GM12801 (cell line): ENCODE data around the gene ZNF341.

ENCODE experiments used
- CTCF ChIP-seq: IDR thresholded peaks from one replicate; pipeline ENCODE4 v1.5.1; 2011; ENCODE audit warnings: control low read depth; ENCODE audit not compliant: insufficient read length; ENCODE audit errors: extremely low read depth

The ZNF341 gene

GRCh38 chr20:33770005-33770404, 38.2 kb downstream of the ZNF341 start:
- no peak for TF ChIP-seq CTCF

DNA sequence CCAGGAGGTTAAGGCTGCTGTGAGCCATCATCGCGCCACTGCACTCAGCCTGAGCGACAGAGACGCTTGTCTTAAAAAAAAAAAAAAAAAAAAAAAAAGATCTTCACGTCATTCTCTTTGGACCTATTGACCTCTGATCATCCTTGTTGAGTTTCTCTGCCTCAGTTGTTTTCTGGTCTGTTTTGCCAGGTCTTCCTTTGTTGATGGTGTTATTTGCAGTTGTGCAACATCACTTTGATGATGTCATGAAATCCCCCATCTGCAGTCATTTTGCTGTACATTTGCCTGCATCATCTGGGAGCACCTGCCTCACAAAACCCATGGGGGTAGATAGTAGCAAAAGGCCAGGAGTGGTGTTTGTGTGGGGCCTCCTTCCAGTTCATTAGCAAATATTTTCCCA, 40.1 kb downstream of the ZNF341 start:
- no peak for TF ChIP-seq CTCF

DNA sequence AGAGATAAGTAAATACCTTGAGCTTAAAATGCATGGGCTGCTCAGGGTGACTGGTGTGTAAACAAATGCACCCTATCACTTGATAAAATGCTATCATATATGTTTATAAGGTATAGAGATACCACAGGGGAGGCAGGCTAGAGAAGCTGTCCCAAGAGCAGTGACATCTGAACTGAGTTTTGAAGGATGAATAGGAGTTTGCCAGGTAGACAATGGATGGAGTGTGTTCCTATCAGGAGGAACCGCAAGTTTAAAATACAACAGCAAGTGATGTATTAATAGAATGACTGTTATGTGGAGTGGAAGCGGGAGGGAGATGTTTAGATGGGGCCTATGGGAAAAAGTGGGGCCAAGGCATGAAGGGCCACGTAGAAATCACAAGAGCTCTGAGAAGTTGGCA, 40.6 kb downstream of the ZNF341 start:
- TF ChIP-seq CTCF: no peak

GRCh38 chr20:33773412-33774089, 41.8 kb downstream of the ZNF341 start:
- TF ChIP-seq CTCF: no peak

- no peak for TF ChIP-seq CTCF
Measured at GRCh38 chr20:33777816-33778215, 46.0 kb downstream of the ZNF341 start.

- no peak for TF ChIP-seq CTCF
Measured at GRCh38 chr20:33781133-33781532, 49.3 kb downstream of the ZNF341 start.

GRCh38 chr20:33781945-33782344, 50.1 kb downstream of the ZNF341 start:
- TF ChIP-seq CTCF: no peak

DNA sequence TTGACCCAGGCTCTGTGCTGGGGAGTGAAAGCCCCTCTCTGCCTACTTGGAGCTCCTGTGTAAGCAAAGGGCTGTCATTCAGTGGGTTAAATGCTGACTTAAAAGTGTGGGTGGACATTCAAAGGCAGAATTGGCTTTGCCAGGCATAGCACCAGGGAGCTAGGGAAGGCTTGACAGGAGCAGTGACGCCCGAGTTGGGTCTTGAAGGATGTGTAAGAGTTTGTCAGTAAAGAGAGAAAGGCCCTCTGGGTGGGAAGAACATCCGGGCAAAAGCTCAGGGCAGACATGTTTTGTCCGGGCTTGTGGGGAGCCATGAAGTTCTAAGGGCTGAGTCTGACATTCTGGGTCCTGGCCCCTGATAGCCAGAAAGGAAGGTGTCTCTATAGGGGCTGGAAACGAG, 51.5 kb downstream of the ZNF341 start:
- TF ChIP-seq CTCF: no peak
